CD4-positive, alpha-beta T cell (primary cell): ENCODE measurements around the gene MEIS1. TPM values are rescaled to one million over a fixed set of nuclear protein-coding genes. Genes with fewer than 3 reads are reported as not detected.

Source experiments
- ATAC-seq: fragments of 200-7000 bp; cut with Tn5 transposase; one replicate; pipeline ENCODE4 v1.10.0; 2022; ENCODE audit warnings: mild to moderate bottlenecking; ENCODE audit not compliant: poor library complexity
- CTCF ChIA-PET: fragments of 350-600 bp; sonication (Branson Sonifier 250); formaldehyde crosslinking; loops from one replicate; lab custom pipeline; 2021; ENCODE audit warnings: antibody characterized with exemption, inconsistent platforms; lab: Charles Lee
- POLR2A ChIA-PET: fragments of 350-600 bp; sonication (Branson Sonifier 250); formaldehyde crosslinking; loops from one replicate; lab custom pipeline; 2021; ENCODE audit warnings: antibody characterized with exemption, inconsistent platforms; lab: Charles Lee
- DNase-seq, 14 experiments: peaks; one replicate each; pipeline ENCODE4 v3.0.0-alpha.2; 2013 to 2020; ENCODE audit warnings: mixed read lengths in 2 of 14
- H3K27ac ChIP-seq, 2 donors: one replicate each; pipeline versions ENCODE4 v1.5.1 to v1.7.0; 2013; ENCODE audit warnings: low read length in 2 of 2, low read depth in 1 of 2, mild to moderate bottlenecking in 1 of 2
- H3K27me3 ChIP-seq, 2 experiments: 1 replicate in 1 of 2; 2 replicates in 1 of 2; pipeline versions ENCODE4 v1.6.1 to v1.7.0; 2013; ENCODE audit warnings: low read length in 2 of 2, control low read depth in 1 of 2, mild to moderate bottlenecking in 1 of 2, moderate library complexity in 1 of 2; ENCODE audit not compliant: insufficient read depth in 2 of 2, control insufficient read depth in 1 of 2
- H3K36me3 ChIP-seq: one replicate; pipeline ENCODE4 v1.6.1; 2013; ENCODE audit warnings: low read length, control low read depth; ENCODE audit not compliant: insufficient read depth
- H3K4me1 ChIP-seq: one replicate; pipeline ENCODE4 v1.6.1; 2013; ENCODE audit warnings: low read length, control low read depth; ENCODE audit not compliant: insufficient read depth
- H3K4me3 ChIP-seq: one replicate; pipeline ENCODE4 v1.5.1; 2013; ENCODE audit warnings: mild to moderate bottlenecking, low read length, moderate library complexity
- H3K9me3 ChIP-seq, 2 experiments: 1 replicate in 1 of 2; 2 replicates in 1 of 2; pipeline versions ENCODE4 v1.6.1 to v1.7.0; 2013; ENCODE audit warnings: low read length in 2 of 2, mild to moderate bottlenecking in 2 of 2, control low read depth in 1 of 2, moderate library complexity in 1 of 2; ENCODE audit not compliant: control insufficient read depth in 1 of 2, insufficient read depth in 1 of 2
- H3K27ac Mint-ChIP-seq: one replicate; pipeline ENCODE4 v1.8.0; 2020; ENCODE audit warnings: mixed read lengths
- H3K27me3 Mint-ChIP-seq: one replicate; pipeline ENCODE4 v1.8.0; 2021; ENCODE audit warnings: mixed read lengths
- H3K36me3 Mint-ChIP-seq: one replicate; pipeline ENCODE4 v1.8.0; 2021; ENCODE audit warnings: low read depth, mixed read lengths
- H3K4me1 Mint-ChIP-seq: one replicate; pipeline ENCODE4 v1.8.0; 2021; ENCODE audit warnings: low read depth, mixed read lengths
- H3K4me3 Mint-ChIP-seq: one replicate; pipeline ENCODE4 v1.8.0; 2020; ENCODE audit warnings: mild to moderate bottlenecking, mixed read lengths
- H3K9me3 Mint-ChIP-seq: one replicate; pipeline ENCODE4 v1.8.0; 2020; ENCODE audit warnings: mixed read lengths
- CTCF ChIP-seq: fragments of 200-600 bp; IDR thresholded peaks from one replicate; pipeline ENCODE4 v1.8.0; 2022; ENCODE audit warnings: antibody characterized with exemption, mild to moderate bottlenecking
- intact Hi-C, 2 experiments: fragments of 100-400 bp; cut with DNase I in 1 of 2; cut with micrococcal nuclease in 1 of 2; formaldehyde crosslinking; loops; one replicate each; pipeline versions ENCODE4 v1.15.1 to v1.9.0; 2023 to 2025; cut with DNase I, micrococcal nuclease
- total RNA-seq, 174 experiments: library from RNA in 2 of 174; stranded (reverse) in 2 of 174; gene quantifications; one replicate each; pipeline ENCODE4 v1.2.3 and lab custom pipeline; 2021 to 2026

The MEIS1 gene
- total RNA-seq, 2 experiments from 2014 or later = not detected

- Histone ChIP-seq H3K27ac (no peak overlapping the region), H3K27me3 (no peaks in the 10 kb centered on the region), H3K4me3 (no peak overlapping the region), H3K4me1 (no peaks in the 10 kb centered on the region), H3K9me3 (no peaks in the 10 kb centered on the region), H3K36me3 (no peaks in the 10 kb centered on the region)
- H3K4me1 Mint-ChIP-seq = no peaks in the 10 kb centered on the region
- no peak overlapping the region for H3K4me3 Mint-ChIP-seq
- H3K9me3 Mint-ChIP-seq = no peaks in the 10 kb centered on the region
- TF ChIP-seq CTCF = no peak
- ChIA-PET CTCF (no interaction called here), POLR2A (no interaction called here)
- no peaks in the 10 kb centered on the region for H3K36me3 Mint-ChIP-seq
- peaks cover 4% of the 10 kb centered on the region for H3K27me3 Mint-ChIP-seq
- ATAC-seq (no peak), DNase-seq (no peak)
- intact Hi-C loops = no loop called here
- no peak overlapping the region for H3K27ac Mint-ChIP-seq
Observed at GRCh38 chr2:66550826-66551225, 115.9 kb downstream of the MEIS1 start.

GRCh38 chr2:66553370-66553769, 118.4 kb downstream of the MEIS1 start:
- Mint-ChIP-seq H3K36me3 (no peaks in the 10 kb centered on the region), H3K4me1 (no peaks in the 10 kb centered on the region), H3K27me3 (peaks cover 8% of the 10 kb centered on the region), H3K27ac (no peak overlapping the region), H3K4me3 (no peak overlapping the region), H3K9me3 (no peaks in the 10 kb centered on the region)
- no peaks in the 10 kb centered on the region for H3K4me1 ChIP-seq
- no peak for ATAC-seq
- H3K4me3 ChIP-seq = no peak overlapping the region
- no peak for DNase-seq
- POLR2A ChIA-PET = no interaction called here
- CTCF ChIA-PET = no interaction called here
- peaks cover 0 to 5% of the 10 kb centered on the region in 2 experiments for H3K9me3 ChIP-seq
- no peak overlapping the region for H3K27ac ChIP-seq
- intact Hi-C loops = no loop called here
- no peak for TF ChIP-seq CTCF
- no peaks in the 10 kb centered on the region for H3K36me3 ChIP-seq
- no peaks in the 10 kb centered on the region for H3K27me3 ChIP-seq

- Mint-ChIP-seq H3K27ac (no peak overlapping the region), H3K9me3 (no peaks in the 10 kb centered on the region), H3K4me1 (no peaks in the 10 kb centered on the region), H3K27me3 (peaks cover 3% of the 10 kb centered on the region), H3K36me3 (no peaks in the 10 kb centered on the region), H3K4me3 (no peak overlapping the region)
- ChIA-PET POLR2A (no interaction called here), CTCF (no interaction called here)
- no peaks in the 10 kb centered on the region for H3K27me3 ChIP-seq
- TF ChIP-seq CTCF = no peak
- no peak overlapping the region for H3K27ac ChIP-seq
- no peaks in the 10 kb centered on the region for H3K4me1 ChIP-seq
- ATAC-seq (no peak), DNase-seq (no peak)
- intact Hi-C loops = no loop called here
- H3K36me3 ChIP-seq = no peaks in the 10 kb centered on the region
- no peak overlapping the region for H3K4me3 ChIP-seq
- H3K9me3 ChIP-seq = peaks cover 0 to 5% of the 10 kb centered on the region in 2 experiments
Observed at GRCh38 chr2:66555091-66555490, 120.2 kb downstream of the MEIS1 start.
